Stomach (tissue), 4 donors: Measurements from ENCODE around the gene TNFRSF1A.

Experiments
- CTCF ChIP-seq, 7 experiments: fragments of 450-650 bp in 4 of 7; fragments of 200-600 bp in 3 of 7; sonication (generic) in 3 of 7; IDR thresholded peaks; one replicate each; pipeline ENCODE4 v1.5.1; 2016 to 2019; ENCODE audit warnings: antibody characterized with exemption in 7 of 7, control low read depth in 2 of 7, mild to moderate bottlenecking in 1 of 7
- EP300 ChIP-seq: sonication (generic); formaldehyde crosslinking; IDR thresholded peaks from one replicate; pipeline ENCODE4 v1.6.1; 2017; ENCODE audit warnings: antibody characterized with exemption

DNA sequence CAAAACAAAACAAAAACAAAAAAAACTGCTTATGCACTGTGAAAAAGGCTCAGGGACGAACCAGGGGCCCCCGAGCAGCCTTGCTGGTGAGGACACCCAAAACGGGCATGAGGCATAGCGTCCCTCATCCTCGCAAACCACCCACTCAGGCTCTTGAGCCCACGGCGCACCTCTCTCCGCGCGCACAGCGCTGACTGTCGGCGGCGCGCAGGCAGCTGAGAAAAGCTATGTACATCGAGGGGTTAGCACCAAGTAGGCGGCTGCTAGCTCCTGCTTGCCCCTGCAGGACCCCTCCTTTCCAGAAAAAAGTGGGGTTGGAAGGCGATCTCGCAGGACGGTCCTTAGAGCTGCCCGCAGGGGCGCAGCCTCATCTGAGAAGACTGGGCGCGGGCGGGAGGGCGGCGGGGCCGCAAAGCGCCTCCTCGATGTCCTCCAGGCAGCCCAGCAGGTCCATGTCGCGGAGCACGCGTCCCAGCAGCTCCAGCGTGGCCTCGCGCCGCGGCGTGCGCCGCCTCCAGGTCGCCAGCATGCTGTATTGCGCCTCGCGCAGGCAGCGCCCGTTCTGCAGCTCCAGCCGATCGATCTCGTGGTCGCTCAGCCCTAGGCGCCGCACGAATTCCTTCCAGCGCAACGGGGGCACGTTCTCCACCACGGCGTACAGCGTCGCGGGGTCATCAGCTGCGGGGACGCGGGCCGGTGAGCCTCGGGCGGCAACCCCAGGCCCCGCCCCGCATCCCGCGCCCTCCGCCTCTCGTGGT lies 12.8 kb downstream of the TNFRSF1A start:
- TF ChIP-seq CTCF (IDR thresholded peaks at IDR 0.05): no peak
- no peak for TF ChIP-seq EP300
